GM12864 (cell line): ENCODE results near the gene RAPH1.

Experiments used
- DNase-seq: peaks from one replicate; pipeline ENCODE4 v3.0.0-alpha.2; 2011; ENCODE audit warnings: low read depth
- H3K4me3 ChIP-seq: 2 replicates; pipeline ENCODE4 v1.5.1; 2011; ENCODE audit warnings: mild to moderate bottlenecking, low read depth, low read length, control low read depth
- TF ChIP-seq, protein P1 (sequence below): IDR thresholded peaks from 2 replicates; pipeline ENCODE4 v1.5.1; 2011; ENCODE audit warnings: low read depth, mild to moderate bottlenecking, moderate library complexity, low read length, control low read depth, inconsistent platforms; ENCODE audit errors: missing control alignments

RAPH1 gene, protein sequence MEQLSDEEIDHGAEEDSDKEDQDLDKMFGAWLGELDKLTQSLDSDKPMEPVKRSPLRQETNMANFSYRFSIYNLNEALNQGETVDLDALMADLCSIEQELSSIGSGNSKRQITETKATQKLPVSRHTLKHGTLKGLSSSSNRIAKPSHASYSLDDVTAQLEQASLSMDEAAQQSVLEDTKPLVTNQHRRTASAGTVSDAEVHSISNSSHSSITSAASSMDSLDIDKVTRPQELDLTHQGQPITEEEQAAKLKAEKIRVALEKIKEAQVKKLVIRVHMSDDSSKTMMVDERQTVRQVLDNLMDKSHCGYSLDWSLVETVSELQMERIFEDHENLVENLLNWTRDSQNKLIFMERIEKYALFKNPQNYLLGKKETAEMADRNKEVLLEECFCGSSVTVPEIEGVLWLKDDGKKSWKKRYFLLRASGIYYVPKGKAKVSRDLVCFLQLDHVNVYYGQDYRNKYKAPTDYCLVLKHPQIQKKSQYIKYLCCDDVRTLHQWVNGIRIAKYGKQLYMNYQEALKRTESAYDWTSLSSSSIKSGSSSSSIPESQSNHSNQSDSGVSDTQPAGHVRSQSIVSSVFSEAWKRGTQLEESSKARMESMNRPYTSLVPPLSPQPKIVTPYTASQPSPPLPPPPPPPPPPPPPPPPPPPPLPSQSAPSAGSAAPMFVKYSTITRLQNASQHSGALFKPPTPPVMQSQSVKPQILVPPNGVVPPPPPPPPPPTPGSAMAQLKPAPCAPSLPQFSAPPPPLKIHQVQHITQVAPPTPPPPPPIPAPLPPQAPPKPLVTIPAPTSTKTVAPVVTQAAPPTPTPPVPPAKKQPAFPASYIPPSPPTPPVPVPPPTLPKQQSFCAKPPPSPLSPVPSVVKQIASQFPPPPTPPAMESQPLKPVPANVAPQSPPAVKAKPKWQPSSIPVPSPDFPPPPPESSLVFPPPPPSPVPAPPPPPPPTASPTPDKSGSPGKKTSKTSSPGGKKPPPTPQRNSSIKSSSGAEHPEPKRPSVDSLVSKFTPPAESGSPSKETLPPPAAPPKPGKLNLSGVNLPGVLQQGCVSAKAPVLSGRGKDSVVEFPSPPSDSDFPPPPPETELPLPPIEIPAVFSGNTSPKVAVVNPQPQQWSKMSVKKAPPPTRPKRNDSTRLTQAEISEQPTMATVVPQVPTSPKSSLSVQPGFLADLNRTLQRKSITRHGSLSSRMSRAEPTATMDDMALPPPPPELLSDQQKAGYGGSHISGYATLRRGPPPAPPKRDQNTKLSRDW

DNA sequence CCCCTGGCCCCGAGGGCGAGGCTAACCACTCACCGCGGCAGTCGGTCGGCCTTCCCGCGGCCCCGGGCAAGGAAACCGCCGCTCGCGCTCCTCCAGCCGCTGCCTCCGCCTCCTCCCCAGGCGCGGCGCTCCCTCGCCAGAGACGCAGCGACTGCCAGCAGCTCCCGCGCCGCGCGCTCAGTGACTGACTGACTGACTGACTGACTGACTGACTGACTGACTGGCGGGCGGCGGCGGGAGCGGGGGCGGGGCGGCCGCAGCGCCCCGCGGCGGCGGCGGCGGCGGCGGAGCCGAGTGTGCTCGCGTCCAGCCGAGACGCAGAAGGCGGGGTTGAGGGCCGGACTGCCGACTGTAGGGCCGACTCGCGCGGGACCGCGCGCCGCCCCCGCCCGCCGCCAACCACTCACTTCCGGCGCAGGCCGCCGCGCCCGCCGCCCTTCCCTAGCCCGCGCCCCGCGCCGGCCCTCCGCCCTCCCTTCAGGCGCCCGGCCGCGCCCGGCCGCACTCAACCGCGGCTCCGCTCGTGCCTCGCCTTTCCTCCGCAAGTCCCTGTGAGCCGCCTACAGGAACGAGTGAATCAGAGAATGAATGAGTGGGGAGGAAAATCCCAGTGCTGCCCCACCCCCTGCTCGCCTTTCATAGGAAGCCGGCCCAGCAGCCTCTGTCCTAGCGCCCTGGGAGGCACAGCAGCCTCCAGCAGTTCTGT lies at the start of gene RAPH1:
RAPH1 (minus strand) TSS at position 224 of the 706 bp plus-strand sequence. CDS start 39,948 bp downstream, outside the sequence.
- DNase-seq, result no peak

DNA sequence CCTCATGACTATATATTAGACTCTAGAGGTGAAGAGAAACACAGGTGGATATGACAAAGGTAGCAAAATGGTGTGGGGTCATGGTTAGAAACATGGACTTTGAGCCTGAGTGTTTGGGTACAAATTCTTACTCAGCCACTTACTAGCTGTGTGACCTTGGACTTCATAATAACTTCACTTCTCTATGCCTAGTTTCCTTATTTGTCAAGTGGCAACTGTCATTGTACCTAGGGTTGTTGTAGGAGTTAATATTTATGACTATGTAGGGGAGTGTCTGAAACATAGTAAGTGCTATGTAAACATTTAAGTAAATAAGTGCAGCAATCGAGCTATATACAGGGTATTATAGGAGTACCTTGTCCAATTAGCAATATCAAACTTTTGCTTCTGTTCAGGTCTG lies 49.7 kb upstream of the RAPH1 start:
- no peak overlapping the region for H3K4me3 ChIP-seq
- DNase-seq, result no peak
- TF ChIP-seq, protein P1, sequence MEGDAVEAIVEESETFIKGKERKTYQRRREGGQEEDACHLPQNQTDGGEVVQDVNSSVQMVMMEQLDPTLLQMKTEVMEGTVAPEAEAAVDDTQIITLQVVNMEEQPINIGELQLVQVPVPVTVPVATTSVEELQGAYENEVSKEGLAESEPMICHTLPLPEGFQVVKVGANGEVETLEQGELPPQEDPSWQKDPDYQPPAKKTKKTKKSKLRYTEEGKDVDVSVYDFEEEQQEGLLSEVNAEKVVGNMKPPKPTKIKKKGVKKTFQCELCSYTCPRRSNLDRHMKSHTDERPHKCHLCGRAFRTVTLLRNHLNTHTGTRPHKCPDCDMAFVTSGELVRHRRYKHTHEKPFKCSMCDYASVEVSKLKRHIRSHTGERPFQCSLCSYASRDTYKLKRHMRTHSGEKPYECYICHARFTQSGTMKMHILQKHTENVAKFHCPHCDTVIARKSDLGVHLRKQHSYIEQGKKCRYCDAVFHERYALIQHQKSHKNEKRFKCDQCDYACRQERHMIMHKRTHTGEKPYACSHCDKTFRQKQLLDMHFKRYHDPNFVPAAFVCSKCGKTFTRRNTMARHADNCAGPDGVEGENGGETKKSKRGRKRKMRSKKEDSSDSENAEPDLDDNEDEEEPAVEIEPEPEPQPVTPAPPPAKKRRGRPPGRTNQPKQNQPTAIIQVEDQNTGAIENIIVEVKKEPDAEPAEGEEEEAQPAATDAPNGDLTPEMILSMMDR, result no peak

More for the DNA sequence above, at the start of gene RAPH1:
- TF ChIP-seq, protein P1, result no peak
- H3K4me3 ChIP-seq, result peak within 1 kb of the TSS; percentile 63

DNA sequence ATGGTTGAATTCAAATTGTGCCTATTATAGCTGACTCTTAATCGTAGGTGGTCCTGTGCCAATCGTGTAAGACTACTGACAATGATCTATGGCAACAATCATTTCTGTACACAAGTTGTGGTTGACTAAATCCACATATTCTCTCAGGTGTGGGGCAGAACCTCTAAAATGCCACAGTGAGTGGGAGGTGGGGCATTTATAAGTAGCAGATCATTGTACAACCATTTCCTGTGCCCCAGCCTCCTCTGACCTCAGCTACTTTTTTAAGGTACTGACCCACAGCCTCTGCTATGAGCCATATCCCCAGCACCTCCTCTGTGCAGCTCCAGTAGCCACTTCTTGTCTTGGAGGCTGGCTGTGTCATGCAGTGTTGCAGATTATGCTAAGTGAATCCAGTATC lies 48.6 kb upstream of the RAPH1 start:
- TF ChIP-seq, protein P1, result no peak
- no peak overlapping the region for H3K4me3 ChIP-seq
- peak; percentile 40 for DNase-seq

DNA sequence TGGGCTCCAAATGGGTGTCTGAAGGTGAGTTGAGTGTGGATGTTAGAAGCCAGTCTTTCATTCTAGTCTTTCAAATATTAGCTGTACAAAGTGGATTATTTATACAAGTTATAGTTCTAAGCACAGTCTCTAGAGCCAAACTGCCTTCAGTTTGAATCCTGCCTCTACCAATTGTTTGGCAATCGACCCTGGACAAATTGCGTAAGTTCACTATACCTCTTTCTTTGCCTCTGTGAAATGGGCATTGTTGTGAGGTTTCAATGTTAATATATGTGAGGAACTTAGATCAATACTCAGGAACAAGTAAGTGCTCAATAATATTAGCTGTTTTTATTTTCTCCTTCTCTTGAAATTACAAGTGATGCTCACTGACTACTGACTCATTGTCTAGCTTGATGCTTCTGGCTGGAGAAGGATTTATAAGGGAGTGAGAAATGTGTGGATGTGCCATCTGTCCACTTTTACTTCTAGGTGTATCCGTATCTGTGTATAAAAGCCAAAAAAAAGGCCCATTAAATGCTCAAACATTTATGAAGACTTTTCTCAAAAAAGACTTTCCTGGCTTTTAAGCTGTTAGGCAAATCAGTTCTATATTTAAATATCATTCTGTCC lies 48.1 kb upstream of the RAPH1 start:
- H3K4me3 ChIP-seq, result no peak overlapping the region
- TF ChIP-seq, protein P1, result no peak
- DNase-seq, result no peak

DNA sequence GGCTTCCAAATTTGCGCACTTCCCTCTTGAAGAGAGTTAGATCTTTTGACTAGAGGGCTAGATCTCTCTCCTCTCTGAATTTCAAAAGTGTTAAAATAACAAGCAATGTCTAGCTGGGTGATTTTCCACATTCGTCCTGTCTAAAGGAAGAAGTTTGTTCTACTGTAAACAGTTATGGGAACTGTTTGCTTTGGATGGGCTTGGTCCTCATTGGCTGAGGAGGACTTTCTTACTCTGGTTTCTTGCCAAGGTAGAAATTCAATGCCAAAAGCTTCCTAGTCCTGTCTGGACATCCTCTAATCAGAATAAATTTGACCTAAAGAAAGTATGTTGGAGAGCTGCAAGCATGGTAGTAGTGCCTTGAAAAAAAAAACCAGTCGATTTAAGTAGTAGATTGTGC lies 47.4 kb upstream of the RAPH1 start:
- no peak overlapping the region for H3K4me3 ChIP-seq
- TF ChIP-seq, protein P1, result no peak
- no peak for DNase-seq

DNA sequence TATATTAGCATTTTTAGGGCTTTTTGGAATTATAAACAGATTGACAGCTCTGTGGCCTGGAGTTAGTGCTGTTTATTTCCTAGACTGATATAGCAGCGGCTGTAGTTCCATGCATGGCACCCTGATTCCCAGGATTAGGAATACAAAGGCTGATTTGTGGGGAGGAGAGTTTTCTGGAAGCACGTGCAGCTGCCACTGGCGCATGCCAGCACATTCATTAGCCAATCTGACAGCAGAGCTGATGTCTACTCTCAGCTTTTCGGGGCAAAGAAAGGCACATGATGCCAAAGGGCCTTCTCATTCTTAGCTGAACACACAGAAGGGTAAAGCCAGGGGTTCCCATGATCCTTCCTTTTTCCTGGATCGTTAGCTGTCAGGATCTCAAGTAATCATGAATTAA lies 45.7 kb upstream of the RAPH1 start:
- DNase-seq, result no peak
- TF ChIP-seq, protein P1, result no peak
- no peak overlapping the region for H3K4me3 ChIP-seq
